Natural killer cell (primary cell): Measurements from ENCODE around the gene ZBTB17. TPM values are rescaled to one million over a fixed set of nuclear protein-coding genes. Genes with fewer than 3 reads are reported as not detected.

Source experiments
- ATAC-seq, 3 donors: fragments of 150-1000 bp in 2 of 3; fragments of 200-7000 bp in 1 of 3; cut with Tn5 transposase; 1 replicate in 1 of 3; 2 replicates in 2 of 3; pipeline ENCODE4 v1.10.0; 2021; ENCODE audit warnings: mild to moderate bottlenecking in 2 of 3, moderate library complexity in 2 of 3
- DNase-seq, 2 donors: peaks; one replicate each; pipeline versions ENCODE4 v3.0.0 to v3.0.0-alpha.2; 2013 to 2021; ENCODE audit warnings: mixed read lengths in 1 of 2
- H3K27ac ChIP-seq: one replicate; pipeline ENCODE4 v1.5.1; 2013; ENCODE audit warnings: mild to moderate bottlenecking, low read length
- H3K27me3 ChIP-seq: one replicate; pipeline ENCODE4 v1.6.1; 2013; ENCODE audit warnings: low read length; ENCODE audit not compliant: control insufficient read depth, insufficient read depth
- H3K36me3 ChIP-seq: one replicate; pipeline ENCODE4 v1.6.1; 2013; ENCODE audit warnings: low read length; ENCODE audit not compliant: control insufficient read depth, insufficient read depth
- H3K4me1 ChIP-seq: one replicate; pipeline ENCODE4 v1.6.1; 2013; ENCODE audit warnings: low read length; ENCODE audit not compliant: control insufficient read depth, insufficient read depth
- H3K4me3 ChIP-seq: one replicate; pipeline ENCODE4 v1.5.1; 2013; ENCODE audit warnings: low read length
- H3K9me3 ChIP-seq: one replicate; pipeline ENCODE4 v1.6.1; 2013; ENCODE audit warnings: low read length; ENCODE audit not compliant: control insufficient read depth, insufficient read depth
- H3K27ac Mint-ChIP-seq, 2 donors: one replicate each; pipeline ENCODE4 v1.8.0; 2022; ENCODE audit warnings: mild to moderate bottlenecking in 2 of 2, mixed read lengths in 2 of 2, moderate library complexity in 1 of 2
- H3K27me3 Mint-ChIP-seq, 2 donors: one replicate each; pipeline ENCODE4 v1.8.0; 2022; ENCODE audit warnings: low read depth in 2 of 2, mixed read lengths in 2 of 2
- H3K36me3 Mint-ChIP-seq: one replicate; pipeline ENCODE4 v1.8.0; 2022; ENCODE audit warnings: mixed read lengths
- H3K4me1 Mint-ChIP-seq, 2 donors: one replicate each; pipeline ENCODE4 v1.8.0; 2022; ENCODE audit warnings: mixed read lengths in 2 of 2
- H3K4me3 Mint-ChIP-seq: one replicate; pipeline ENCODE4 v1.8.0; 2022; ENCODE audit warnings: mild to moderate bottlenecking, moderate library complexity, mixed read lengths
- H3K9me3 Mint-ChIP-seq, 2 donors: one replicate each; pipeline ENCODE4 v1.8.0; 2022; ENCODE audit warnings: mixed read lengths in 2 of 2
- WGBS: methylation state at CpG from one replicate; pipeline ENCODE4 v1.1.7; 2013; ENCODE audit warnings: missing lambda C conversion rate; ENCODE audit not compliant: insufficient coverage; 5-methylcytosine and 5-hydroxymethylcytosine counted together
- intact Hi-C: fragments of 100-400 bp; cut with micrococcal nuclease; formaldehyde crosslinking; loops from one replicate; pipeline ENCODE4 v1.14.2; 2022
- total RNA-seq, 4 donors: library from RNA; stranded (reverse); fragments of 120-200 nt in 1 of 4; gene quantifications; one replicate each; pipeline versions ENCODE4 v1.2.3 to v1.2.4, GENCODE V29; 2013 to 2022
- TF ChIP-seq, protein P1 (sequence below): fragments of 200-600 bp; IDR thresholded peaks from one replicate; pipeline ENCODE4 v1.8.0; 2022; ENCODE audit warnings: antibody characterized with exemption

ZBTB17 gene
- total RNA-seq, 3 donors from 2014 or later (not counting 1 experiment from before 2014, with no cell fraction given), result 86.0 to 100 (median 86.9) TPM

DNA sequence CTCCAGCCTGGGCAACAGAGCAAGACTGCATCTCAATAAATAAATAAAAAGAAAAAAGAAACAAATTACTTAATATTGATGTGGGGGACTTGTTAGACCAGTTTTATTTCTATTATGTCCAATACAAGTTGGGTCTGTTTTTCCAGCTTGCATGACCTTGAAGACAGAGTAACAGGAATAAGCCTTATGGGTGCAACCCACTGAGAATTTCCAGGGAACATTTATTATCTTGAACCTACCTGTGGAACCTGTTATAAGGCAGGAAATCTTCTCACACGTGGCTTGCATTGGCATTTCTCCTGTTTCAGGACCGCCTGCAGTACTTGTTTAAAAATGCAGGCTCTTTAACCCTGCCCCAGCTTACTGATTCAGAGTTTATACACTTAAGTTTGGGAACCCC, 64.0 kb downstream of the ZBTB17 start:
- 94% methylated on average over 2 of the region's 2 CpGs for WGBS
- no peak overlapping the region for H3K4me3 Mint-ChIP-seq

GRCh38 chr1:15911141-15911540, 64.8 kb downstream of the ZBTB17 start:
- H3K27ac Mint-ChIP-seq, result no peak overlapping the region
- Histone ChIP-seq H3K4me1 (peaks cover 4% of the 10 kb centered on the region), H3K4me3 (no peak overlapping the region), H3K36me3 (peaks cover 40% of the 10 kb centered on the region), H3K9me3 (no peaks in the 10 kb centered on the region), H3K27ac (no peak overlapping the region), H3K27me3 (no peaks in the 10 kb centered on the region)
- H3K4me3 Mint-ChIP-seq, result no peak overlapping the region
- no peaks in the 10 kb centered on the region for H3K9me3 Mint-ChIP-seq
- no peak for DNase-seq
- intact Hi-C loops, result no loop called here
- ATAC-seq, result no peak
- 100% methylated on average over 1 of the region's 1 CpG for WGBS
- H3K27me3 Mint-ChIP-seq, result no peaks in the 10 kb centered on the region
- TF ChIP-seq, protein P1, sequence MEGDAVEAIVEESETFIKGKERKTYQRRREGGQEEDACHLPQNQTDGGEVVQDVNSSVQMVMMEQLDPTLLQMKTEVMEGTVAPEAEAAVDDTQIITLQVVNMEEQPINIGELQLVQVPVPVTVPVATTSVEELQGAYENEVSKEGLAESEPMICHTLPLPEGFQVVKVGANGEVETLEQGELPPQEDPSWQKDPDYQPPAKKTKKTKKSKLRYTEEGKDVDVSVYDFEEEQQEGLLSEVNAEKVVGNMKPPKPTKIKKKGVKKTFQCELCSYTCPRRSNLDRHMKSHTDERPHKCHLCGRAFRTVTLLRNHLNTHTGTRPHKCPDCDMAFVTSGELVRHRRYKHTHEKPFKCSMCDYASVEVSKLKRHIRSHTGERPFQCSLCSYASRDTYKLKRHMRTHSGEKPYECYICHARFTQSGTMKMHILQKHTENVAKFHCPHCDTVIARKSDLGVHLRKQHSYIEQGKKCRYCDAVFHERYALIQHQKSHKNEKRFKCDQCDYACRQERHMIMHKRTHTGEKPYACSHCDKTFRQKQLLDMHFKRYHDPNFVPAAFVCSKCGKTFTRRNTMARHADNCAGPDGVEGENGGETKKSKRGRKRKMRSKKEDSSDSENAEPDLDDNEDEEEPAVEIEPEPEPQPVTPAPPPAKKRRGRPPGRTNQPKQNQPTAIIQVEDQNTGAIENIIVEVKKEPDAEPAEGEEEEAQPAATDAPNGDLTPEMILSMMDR, result no peak
- peaks cover 7% of the 10 kb centered on the region in 2 donors for H3K4me1 Mint-ChIP-seq
- H3K36me3 Mint-ChIP-seq, result no peaks in the 10 kb centered on the region

More for the DNA sequence above, 64.0 kb downstream of the ZBTB17 start:
- no peak for DNase-seq
- H3K4me1 Mint-ChIP-seq, result peaks cover 15% of the 10 kb centered on the region in 2 donors
- no peak overlapping the region for H3K27ac ChIP-seq
- TF ChIP-seq, protein P1, result no peak
- ATAC-seq, result no peak
- H3K27me3 ChIP-seq, result no peaks in the 10 kb centered on the region
- no peaks in the 10 kb centered on the region for H3K27me3 Mint-ChIP-seq
- no peak overlapping the region for H3K27ac Mint-ChIP-seq
- H3K36me3 Mint-ChIP-seq, result no peaks in the 10 kb centered on the region
- no peak overlapping the region for H3K4me3 ChIP-seq
- intact Hi-C loops, result no loop called here
- peaks cover 11% of the 10 kb centered on the region for H3K4me1 ChIP-seq
- no peaks in the 10 kb centered on the region for H3K9me3 Mint-ChIP-seq
- H3K36me3 ChIP-seq, result peaks cover 43% of the 10 kb centered on the region
- H3K9me3 ChIP-seq, result no peaks in the 10 kb centered on the region

DNA sequence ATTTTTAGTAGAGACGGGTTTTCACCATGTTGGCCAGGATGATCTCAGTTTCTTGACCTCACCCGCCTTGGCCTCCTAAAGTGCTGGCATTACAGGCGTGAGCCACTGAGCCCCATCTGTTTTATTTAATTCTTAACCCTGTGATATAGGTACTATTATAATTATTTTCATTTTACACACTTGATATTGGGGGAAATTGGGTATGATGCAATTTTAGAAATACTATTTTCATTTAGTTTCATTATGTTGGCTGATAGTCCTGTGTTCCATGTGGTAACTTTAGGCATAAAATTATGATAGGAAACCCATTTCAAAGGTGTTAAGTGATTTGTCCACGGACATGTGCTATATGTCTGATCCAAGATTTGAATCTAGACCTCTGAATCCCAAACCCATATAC, 67.3 kb downstream of the ZBTB17 start:
- Histone ChIP-seq H3K36me3 (peaks cover 40% of the 10 kb centered on the region), H3K4me3 (no peak overlapping the region), H3K27me3 (no peaks in the 10 kb centered on the region), H3K9me3 (no peaks in the 10 kb centered on the region), H3K27ac (no peak overlapping the region), H3K4me1 (no peaks in the 10 kb centered on the region)
- 100% methylated on average over 2 of the region's 4 CpGs for whole genome bisulfite sequencing
- no peak overlapping the region for H3K4me3 Mint-ChIP-seq
- no peaks in the 10 kb centered on the region for H3K4me1 Mint-ChIP-seq
- no peaks in the 10 kb centered on the region for H3K27me3 Mint-ChIP-seq
- H3K9me3 Mint-ChIP-seq, result no peaks in the 10 kb centered on the region
- no peaks in the 10 kb centered on the region for H3K36me3 Mint-ChIP-seq
- intact Hi-C loops, result no loop called here
- no peak for ATAC-seq
- no peak for DNase-seq
- TF ChIP-seq, protein P1, result no peak
- H3K27ac Mint-ChIP-seq, result no peak overlapping the region

GRCh38 chr1:15902882-15903281, 73.0 kb downstream of the ZBTB17 start:
- no peaks in the 10 kb centered on the region for H3K27me3 ChIP-seq
- H3K4me1 ChIP-seq, result peaks cover 7% of the 10 kb centered on the region
- Mint-ChIP-seq H3K27ac (no peak overlapping the region), H3K27me3 (no peaks in the 10 kb centered on the region), H3K36me3 (no peaks in the 10 kb centered on the region), H3K9me3 (no peaks in the 10 kb centered on the region), H3K4me1 (peaks cover 16 to 20% of the 10 kb centered on the region in 2 donors), H3K4me3 (no peak overlapping the region)
- 100% methylated on average over 1 of the region's 3 CpGs for WGBS
- H3K9me3 ChIP-seq, result no peaks in the 10 kb centered on the region
- no peak for DNase-seq
- no peak for ATAC-seq
- H3K27ac ChIP-seq, result no peak overlapping the region
- no peak overlapping the region for H3K4me3 ChIP-seq
- TF ChIP-seq, protein P1, result no peak
- intact Hi-C loops, result no loop called here
- peaks cover 2% of the 10 kb centered on the region for H3K36me3 ChIP-seq
